ENCODE measurements around the gene ANKRD18A.

Gene ANKRD18A

GRCh38 chr9:38620483-38621433 is at the start of gene ANKRD18A:
Gene ANKRD18A, minus strand, starts transcription at chr9:38620596. Its CDS starts 311 bp downstream, at chr9:38620285.
- peak within 1 kb of the TSS; percentile 78 for H3K4me3 Mint-ChIP-seq
- peak within 1 kb of the TSS; percentile 84 for H3K27ac Mint-ChIP-seq
- H3K36me3 Mint-ChIP-seq (ENCODE audit: low read depth) = no peaks in the 10 kb centered on the region
- peaks cover 57% of the 10 kb centered on the region for H3K27me3 Mint-ChIP-seq
- peaks cover 2% of the 10 kb centered on the region for H3K9me3 Mint-ChIP-seq
- H3K4me1 Mint-ChIP-seq (ENCODE audit: low read depth) = peaks cover 18% of the 10 kb centered on the region

- H3K27ac Mint-ChIP-seq = no peak overlapping the region
- no peaks in the 10 kb centered on the region for H3K9me3 Mint-ChIP-seq
- H3K4me1 Mint-ChIP-seq (ENCODE audit: low read depth) = peaks cover 11% of the 10 kb centered on the region
- H3K36me3 Mint-ChIP-seq (ENCODE audit: low read depth) = no peaks in the 10 kb centered on the region
- H3K27me3 Mint-ChIP-seq = peaks cover 12% of the 10 kb centered on the region
- no peak overlapping the region for H3K4me3 Mint-ChIP-seq
Observed at GRCh38 chr9:38668791-38669466, 48.5 kb upstream of the ANKRD18A start.

GRCh38 chr9:38662763-38663593 is 42.6 kb upstream of the ANKRD18A start:
- Mint-ChIP-seq H3K9me3 (no peaks in the 10 kb centered on the region), H3K4me1 (ENCODE audit: low read depth) (no peaks in the 10 kb centered on the region), H3K4me3 (no peak overlapping the region), H3K27me3 (peaks cover 13% of the 10 kb centered on the region), H3K27ac (no peak overlapping the region), H3K36me3 (ENCODE audit: low read depth) (no peaks in the 10 kb centered on the region)

- no peaks in the 10 kb centered on the region for H3K9me3 Mint-ChIP-seq
- no peak overlapping the region for H3K27ac Mint-ChIP-seq
- H3K36me3 Mint-ChIP-seq (ENCODE audit: low read depth) = no peaks in the 10 kb centered on the region
- no peaks in the 10 kb centered on the region for H3K4me1 Mint-ChIP-seq (ENCODE audit: low read depth)
- H3K27me3 Mint-ChIP-seq = peaks cover 14% of the 10 kb centered on the region
- no peak overlapping the region for H3K4me3 Mint-ChIP-seq
Observed at GRCh38 chr9:38659538-38659937, 39.1 kb upstream of the ANKRD18A start.

- no peak overlapping the region for H3K4me3 Mint-ChIP-seq
- no peaks in the 10 kb centered on the region for H3K9me3 Mint-ChIP-seq
- peaks cover 7% of the 10 kb centered on the region for H3K27me3 Mint-ChIP-seq
- H3K4me1 Mint-ChIP-seq (ENCODE audit: low read depth) = no peaks in the 10 kb centered on the region
- no peaks in the 10 kb centered on the region for H3K36me3 Mint-ChIP-seq (ENCODE audit: low read depth)
- no peak overlapping the region for H3K27ac Mint-ChIP-seq
Observed at GRCh38 chr9:38656896-38657295, 36.5 kb upstream of the ANKRD18A start.

GRCh38 chr9:38652486-38652885 is 32.1 kb upstream of the ANKRD18A start:
- Mint-ChIP-seq H3K27me3 (peaks cover 12% of the 10 kb centered on the region), H3K4me3 (no peak overlapping the region), H3K27ac (no peak overlapping the region), H3K4me1 (ENCODE audit: low read depth) (no peaks in the 10 kb centered on the region), H3K9me3 (no peaks in the 10 kb centered on the region), H3K36me3 (ENCODE audit: low read depth) (no peaks in the 10 kb centered on the region)

GRCh38 chr9:38652044-38652443 is 31.6 kb upstream of the ANKRD18A start:
- Mint-ChIP-seq H3K4me1 (ENCODE audit: low read depth) (no peaks in the 10 kb centered on the region), H3K36me3 (ENCODE audit: low read depth) (no peaks in the 10 kb centered on the region), H3K9me3 (no peaks in the 10 kb centered on the region), H3K4me3 (no peak overlapping the region), H3K27ac (no peak overlapping the region), H3K27me3 (peaks cover 8% of the 10 kb centered on the region)

GRCh38 chr9:38651400-38652042 is 31.1 kb upstream of the ANKRD18A start:
- H3K27me3 Mint-ChIP-seq = peaks cover 8% of the 10 kb centered on the region
- H3K27ac Mint-ChIP-seq = no peak overlapping the region
- no peaks in the 10 kb centered on the region for H3K4me1 Mint-ChIP-seq (ENCODE audit: low read depth)
- no peaks in the 10 kb centered on the region for H3K9me3 Mint-ChIP-seq
- no peak overlapping the region for H3K4me3 Mint-ChIP-seq
- H3K36me3 Mint-ChIP-seq (ENCODE audit: low read depth) = no peaks in the 10 kb centered on the region

- Mint-ChIP-seq H3K36me3 (ENCODE audit: low read depth) (no peaks in the 10 kb centered on the region), H3K9me3 (no peaks in the 10 kb centered on the region), H3K27me3 (peaks cover 8% of the 10 kb centered on the region), H3K27ac (no peak overlapping the region), H3K4me1 (ENCODE audit: low read depth) (no peaks in the 10 kb centered on the region), H3K4me3 (no peak overlapping the region)
Observed at GRCh38 chr9:38650564-38650963, 30.2 kb upstream of the ANKRD18A start.

GRCh38 chr9:38649731-38650363 is 29.5 kb upstream of the ANKRD18A start:
- Mint-ChIP-seq H3K4me3 (no peak overlapping the region), H3K4me1 (ENCODE audit: low read depth) (no peaks in the 10 kb centered on the region), H3K9me3 (no peaks in the 10 kb centered on the region), H3K27ac (no peak overlapping the region), H3K27me3 (peaks cover 8% of the 10 kb centered on the region), H3K36me3 (ENCODE audit: low read depth) (no peaks in the 10 kb centered on the region)

- Mint-ChIP-seq H3K4me1 (ENCODE audit: low read depth) (no peaks in the 10 kb centered on the region), H3K9me3 (no peaks in the 10 kb centered on the region), H3K4me3 (no peak overlapping the region), H3K36me3 (ENCODE audit: low read depth) (no peaks in the 10 kb centered on the region), H3K27me3 (peaks cover 9% of the 10 kb centered on the region), H3K27ac (no peak overlapping the region)
Observed at GRCh38 chr9:38644601-38645000, 24.2 kb upstream of the ANKRD18A start.

GRCh38 chr9:38643815-38644173 is 23.4 kb upstream of the ANKRD18A start:
- no peaks in the 10 kb centered on the region for H3K9me3 Mint-ChIP-seq
- H3K27ac Mint-ChIP-seq = no peak overlapping the region
- H3K4me3 Mint-ChIP-seq = no peak overlapping the region
- peaks cover 14% of the 10 kb centered on the region for H3K27me3 Mint-ChIP-seq
- no peaks in the 10 kb centered on the region for H3K36me3 Mint-ChIP-seq (ENCODE audit: low read depth)
- H3K4me1 Mint-ChIP-seq (ENCODE audit: low read depth) = no peaks in the 10 kb centered on the region

GRCh38 chr9:38642951-38643814 is 22.8 kb upstream of the ANKRD18A start:
- Mint-ChIP-seq H3K9me3 (no peaks in the 10 kb centered on the region), H3K27ac (no peak overlapping the region), H3K27me3 (peaks cover 15% of the 10 kb centered on the region), H3K4me3 (no peak overlapping the region), H3K36me3 (ENCODE audit: low read depth) (no peaks in the 10 kb centered on the region), H3K4me1 (ENCODE audit: low read depth) (no peaks in the 10 kb centered on the region)
